ENCODE results near the gene MTPN. TPM values are rescaled to one million over a fixed set of nuclear protein-coding genes. Genes with fewer than 3 reads are reported as not detected.

MTPN gene
- total RNA-seq, 1 experiment from 2014 or later, result 153 TPM

DNA sequence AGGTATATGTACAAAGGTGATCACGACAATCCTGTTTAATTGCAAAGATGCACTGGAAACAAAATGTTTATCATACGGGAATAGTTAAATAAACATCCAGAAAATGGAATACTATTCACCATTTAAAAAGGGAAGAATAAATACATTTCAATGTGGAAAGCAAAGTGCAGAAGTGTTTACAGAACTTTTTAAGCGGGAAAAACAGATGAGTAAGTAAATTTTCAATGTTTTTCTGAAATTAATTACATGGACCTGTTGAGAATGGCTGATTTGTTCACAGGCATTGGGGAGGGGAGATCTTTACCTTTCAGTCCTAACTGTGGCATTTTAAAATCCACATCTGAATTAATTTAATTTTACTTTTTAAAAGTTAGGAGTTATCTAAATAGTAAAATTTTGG is 7.1 kb downstream of the MTPN start:
- BruUV-seq (replicated peaks), result no TSS peak
- TF ChIP-seq, protein P1, sequence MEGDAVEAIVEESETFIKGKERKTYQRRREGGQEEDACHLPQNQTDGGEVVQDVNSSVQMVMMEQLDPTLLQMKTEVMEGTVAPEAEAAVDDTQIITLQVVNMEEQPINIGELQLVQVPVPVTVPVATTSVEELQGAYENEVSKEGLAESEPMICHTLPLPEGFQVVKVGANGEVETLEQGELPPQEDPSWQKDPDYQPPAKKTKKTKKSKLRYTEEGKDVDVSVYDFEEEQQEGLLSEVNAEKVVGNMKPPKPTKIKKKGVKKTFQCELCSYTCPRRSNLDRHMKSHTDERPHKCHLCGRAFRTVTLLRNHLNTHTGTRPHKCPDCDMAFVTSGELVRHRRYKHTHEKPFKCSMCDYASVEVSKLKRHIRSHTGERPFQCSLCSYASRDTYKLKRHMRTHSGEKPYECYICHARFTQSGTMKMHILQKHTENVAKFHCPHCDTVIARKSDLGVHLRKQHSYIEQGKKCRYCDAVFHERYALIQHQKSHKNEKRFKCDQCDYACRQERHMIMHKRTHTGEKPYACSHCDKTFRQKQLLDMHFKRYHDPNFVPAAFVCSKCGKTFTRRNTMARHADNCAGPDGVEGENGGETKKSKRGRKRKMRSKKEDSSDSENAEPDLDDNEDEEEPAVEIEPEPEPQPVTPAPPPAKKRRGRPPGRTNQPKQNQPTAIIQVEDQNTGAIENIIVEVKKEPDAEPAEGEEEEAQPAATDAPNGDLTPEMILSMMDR (IDR thresholded peaks at IDR 0.05; ENCODE audit: unreplicated experiment), result no peak
- intact Hi-C loops (cut with micrococcal nuclease), result no loop called here
- Mint-ChIP-seq H3K4me3 (ENCODE audit: unreplicated experiment) (no peak overlapping the region), H3K27me3 (ENCODE audit: insufficient read depth, unreplicated experiment) (no peaks in the 10 kb centered on the region), H3K27ac (ENCODE audit: low read depth, unreplicated experiment) (no peak overlapping the region), H3K9me3 (ENCODE audit: unreplicated experiment) (no peaks in the 10 kb centered on the region), H3K4me1 (ENCODE audit: insufficient read depth, unreplicated experiment) (peaks cover 34% of the 10 kb centered on the region), H3K36me3 (ENCODE audit: insufficient read depth, unreplicated experiment) (peaks cover 19% of the 10 kb centered on the region)
- no peak for DNase-seq (ENCODE audit: unreplicated experiment)
- POLR2A ChIA-PET, result no interaction called here
- CTCF ChIA-PET, result no interaction called here

DNA sequence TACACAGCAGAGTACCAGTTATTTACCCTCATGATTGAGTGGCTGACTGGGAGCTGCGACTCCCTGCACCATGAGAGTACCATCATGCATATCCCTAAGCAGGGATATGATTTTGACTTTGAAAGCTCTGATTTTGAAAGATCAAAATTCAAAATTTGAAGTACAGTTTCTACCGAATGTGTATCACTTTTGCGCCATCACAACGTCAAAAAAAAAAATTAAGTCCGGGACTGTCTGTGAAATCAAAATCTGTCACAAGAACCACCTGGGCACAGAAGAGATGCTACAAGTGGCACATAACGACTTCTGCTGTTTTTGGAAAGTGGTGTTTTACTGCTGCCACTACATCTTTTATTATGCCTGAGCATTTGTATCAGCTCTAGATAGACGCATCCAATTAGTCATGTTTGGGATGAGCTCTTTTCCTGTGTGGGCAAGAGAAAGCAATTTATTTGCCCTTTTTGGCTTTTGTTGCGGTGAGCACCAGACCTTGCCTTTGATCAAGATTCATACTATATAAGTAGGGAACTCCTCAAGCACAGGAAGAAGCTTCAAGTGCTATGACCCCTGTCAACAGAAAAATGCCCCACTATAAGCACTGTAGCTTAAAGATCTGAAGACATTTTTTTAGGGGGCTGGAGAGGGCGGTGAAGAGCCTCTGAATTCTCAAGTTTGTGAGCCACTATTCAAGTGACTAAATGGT is 10.7 kb downstream of the MTPN start:
- TF ChIP-seq, protein P1 (IDR thresholded peaks at IDR 0.05; ENCODE audit: unreplicated experiment), result no peak
- DNase-seq (ENCODE audit: unreplicated experiment), result no peak
- no TSS peak for BruUV-seq (replicated peaks)
- Mint-ChIP-seq H3K4me3 (ENCODE audit: unreplicated experiment) (no peak overlapping the region), H3K27me3 (ENCODE audit: insufficient read depth, unreplicated experiment) (no peaks in the 10 kb centered on the region), H3K4me1 (ENCODE audit: insufficient read depth, unreplicated experiment) (peaks cover 27% of the 10 kb centered on the region), H3K27ac (ENCODE audit: low read depth, unreplicated experiment) (no peak overlapping the region), H3K9me3 (ENCODE audit: unreplicated experiment) (no peaks in the 10 kb centered on the region), H3K36me3 (ENCODE audit: insufficient read depth, unreplicated experiment) (peaks cover 19% of the 10 kb centered on the region)
- intact Hi-C loops (cut with micrococcal nuclease), result no loop called here
- CTCF ChIA-PET, result interaction anchor here (0.6 to 1.3 kb wide), 4 partner anchors 9 to 321 kb away, joined by 3 to 5 read pairs (median 3); no protein-coding TSS in a partner anchor
- POLR2A ChIA-PET, result interaction anchor here (0.6 to 2.5 kb wide), 2 partner anchors 9 to 41 kb away, joined by 3 to 13 read pairs; no protein-coding TSS in a partner anchor

DNA sequence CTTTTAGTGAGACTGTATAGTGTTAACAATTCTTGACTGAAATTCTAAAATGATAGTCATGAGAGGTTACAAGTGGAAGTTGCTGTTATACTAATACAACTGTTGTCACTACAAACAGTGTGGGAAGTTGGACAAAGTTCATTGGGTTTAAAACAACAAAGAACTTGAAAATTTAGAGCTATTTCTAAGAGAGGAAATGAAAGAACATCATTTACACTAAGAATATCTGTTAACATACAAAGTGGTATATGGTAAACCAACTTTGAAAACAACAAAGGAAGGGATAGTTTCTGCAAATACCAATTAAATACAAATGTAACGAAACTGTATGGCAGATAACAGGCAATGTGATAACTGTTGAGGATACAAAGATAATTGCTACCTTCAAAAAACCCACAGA is 11.6 kb downstream of the MTPN start:
- CTCF ChIA-PET, result interaction anchor here (0.8 to 1.3 kb wide), 2 partner anchors 13 to 320 kb away, joined by 3 to 5 read pairs; no protein-coding TSS in a partner anchor

DNA sequence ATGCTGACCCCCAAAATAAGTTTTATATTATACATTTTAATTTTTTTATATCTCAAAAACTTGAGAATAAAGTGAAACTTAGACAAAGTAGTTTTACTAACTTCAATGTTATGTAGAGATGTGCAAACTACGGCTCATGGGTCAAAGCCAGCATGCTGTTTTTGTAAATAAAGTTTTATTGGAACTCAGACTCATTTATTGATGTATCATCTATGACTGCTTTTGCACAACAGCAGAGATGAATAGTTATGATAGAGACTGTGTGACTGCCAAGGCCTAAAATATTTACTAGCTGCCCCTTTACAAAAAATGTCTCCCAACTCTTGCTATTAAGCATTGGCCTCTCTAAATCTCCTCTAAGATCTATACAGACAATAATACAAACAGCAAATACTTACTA is 12.4 kb downstream of the MTPN start:
- BruUV-seq (replicated peaks), result no TSS peak
- ChIA-PET CTCF (interaction anchor here (1.3 kb wide), 1 partner anchor 16 kb away, joined by 4 read pairs; no protein-coding TSS in a partner anchor), POLR2A (interaction anchor here (0.6 to 1.5 kb wide), 3 partner anchors 16 to 653 kb away, joined by 3 to 5 read pairs (median 4); no protein-coding TSS in a partner anchor)
- intact Hi-C loops (cut with micrococcal nuclease), result no loop called here
- TF ChIP-seq, protein P1 (IDR thresholded peaks at IDR 0.05; ENCODE audit: unreplicated experiment), result no peak
- Mint-ChIP-seq H3K36me3 (ENCODE audit: insufficient read depth, unreplicated experiment) (peaks cover 16% of the 10 kb centered on the region), H3K27ac (ENCODE audit: low read depth, unreplicated experiment) (no peak overlapping the region), H3K9me3 (ENCODE audit: unreplicated experiment) (no peaks in the 10 kb centered on the region), H3K27me3 (ENCODE audit: insufficient read depth, unreplicated experiment) (no peaks in the 10 kb centered on the region), H3K4me1 (ENCODE audit: insufficient read depth, unreplicated experiment) (peaks cover 27% of the 10 kb centered on the region), H3K4me3 (ENCODE audit: unreplicated experiment) (no peak overlapping the region)
- no peak for DNase-seq (ENCODE audit: unreplicated experiment)

More for the DNA sequence above, 11.6 kb downstream of the MTPN start:
- intact Hi-C loops (cut with micrococcal nuclease), result no loop called here
- BruUV-seq (replicated peaks), result no TSS peak
- Mint-ChIP-seq H3K4me3 (ENCODE audit: unreplicated experiment) (no peak overlapping the region), H3K27ac (ENCODE audit: low read depth, unreplicated experiment) (no peak overlapping the region), H3K4me1 (ENCODE audit: insufficient read depth, unreplicated experiment) (peaks cover 25% of the 10 kb centered on the region), H3K9me3 (ENCODE audit: unreplicated experiment) (no peaks in the 10 kb centered on the region), H3K36me3 (ENCODE audit: insufficient read depth, unreplicated experiment) (peaks cover 19% of the 10 kb centered on the region), H3K27me3 (ENCODE audit: insufficient read depth, unreplicated experiment) (no peaks in the 10 kb centered on the region)
- DNase-seq (ENCODE audit: unreplicated experiment), result no peak
- TF ChIP-seq, protein P1 (IDR thresholded peaks at IDR 0.05; ENCODE audit: unreplicated experiment), result no peak
- POLR2A ChIA-PET, result interaction anchor here (0.7 to 2.5 kb wide), 2 partner anchors 10 to 104 kb away, joined by 3 to 13 read pairs; no protein-coding TSS in a partner anchor
